Keratinocyte (primary cell): ENCODE measurements around the gene ABAT. TPM values are rescaled to one million over a fixed set of nuclear protein-coding genes. Genes with fewer than 3 reads are reported as not detected.

Experiments used
- DNase-seq: peaks from one replicate; pipeline ENCODE4 v3.0.0-alpha.2; 2011; ENCODE audit warnings: low read depth, missing footprints, low spot score
- FAIRE-seq: peaks from 2 replicates; lab custom pipeline; 2011; peaks lifted over from hg19 to GRCh38; lab: Jason Lieb, UNC
- H2AFZ ChIP-seq: 2 replicates; pipeline ENCODE4 v1.6.0; 2012; ENCODE audit warnings: low read length, control low read depth, inconsistent platforms; ENCODE audit not compliant: control insufficient read depth
- H3K27ac ChIP-seq: 2 replicates; pipeline ENCODE4 v1.5.1; 2011; ENCODE audit warnings: low read length; ENCODE audit not compliant: control insufficient read depth, insufficient read depth
- H3K27me3 ChIP-seq: 3 replicates; pipeline ENCODE4 v1.6.0; 2011; ENCODE audit warnings: low read length; ENCODE audit not compliant: control insufficient read depth, insufficient read depth; ENCODE audit errors: extremely low read depth
- H3K36me3 ChIP-seq, 2 experiments: 2 replicates in 1 of 2; 3 replicates in 1 of 2; pipeline ENCODE4 v1.5.1; 2011; ENCODE audit warnings: low read length in 2 of 2, mild to moderate bottlenecking in 1 of 2; ENCODE audit not compliant: control insufficient read depth in 2 of 2, insufficient read depth in 2 of 2; ENCODE audit errors: extremely low read depth in 1 of 2
- H3K4me1 ChIP-seq: 3 replicates; pipeline ENCODE4 v1.5.1; 2011; ENCODE audit warnings: low read length; ENCODE audit not compliant: control insufficient read depth, insufficient read depth; ENCODE audit errors: extremely low read depth
- H3K4me2 ChIP-seq: 3 replicates; pipeline ENCODE4 v1.6.0; 2011; ENCODE audit warnings: low read depth, low read length; ENCODE audit not compliant: control insufficient read depth, insufficient read depth; ENCODE audit errors: extremely low read depth
- H3K4me3 ChIP-seq, 3 experiments: fragments of 200-600 bp in 1 of 3; sonication (generic) in 1 of 3; 2 replicates in 2 of 3; 3 replicates in 1 of 3; pipeline ENCODE4 v1.5.1; 2011 to 2016; ENCODE audit warnings: low read length in 3 of 3, mild to moderate bottlenecking in 3 of 3, control low read depth in 2 of 3, inconsistent platforms in 1 of 3, low read depth in 1 of 3, mixed read lengths in 1 of 3, mixed run types in 1 of 3, moderate library complexity in 1 of 3; ENCODE audit not compliant: control insufficient read depth in 2 of 3, insufficient read depth in 2 of 3; ENCODE audit errors: extremely low read depth in 1 of 3
- H3K79me2 ChIP-seq: 2 replicates; pipeline ENCODE4 v1.6.0; 2012; ENCODE audit warnings: low read length; ENCODE audit not compliant: control insufficient read depth, insufficient read depth
- H3K9ac ChIP-seq: 3 replicates; pipeline ENCODE4 v1.6.0; 2011; ENCODE audit warnings: low read length; ENCODE audit not compliant: control insufficient read depth, insufficient read depth; ENCODE audit errors: extremely low read depth
- H3K9me1 ChIP-seq: 3 replicates; pipeline ENCODE4 v1.6.0; 2011; ENCODE audit warnings: low read length; ENCODE audit not compliant: control insufficient read depth, insufficient read depth; ENCODE audit errors: extremely low read depth
- H3K9me3 ChIP-seq: 2 replicates; pipeline ENCODE4 v1.5.1; 2012; ENCODE audit warnings: low read depth, low read length; ENCODE audit not compliant: control insufficient read depth
- H4K20me1 ChIP-seq: 3 replicates; pipeline ENCODE4 v1.6.0; 2011; ENCODE audit warnings: low read length; ENCODE audit not compliant: control insufficient read depth, insufficient read depth; ENCODE audit errors: extremely low read depth
- CTCF ChIP-seq, 3 experiments: IDR thresholded peaks in 1 of 3; conservative IDR thresholded peaks in 1 of 3; optimal IDR thresholded peaks in 1 of 3; 2 replicates in 2 of 3; 3 replicates in 1 of 3; pipeline versions ENCODE3 to v1.5.1; 2011; ENCODE audit warnings: low read length in 3 of 3, mild to moderate bottlenecking in 3 of 3, moderate library complexity in 2 of 3, control low read depth in 1 of 3, inconsistent platforms in 1 of 3; ENCODE audit not compliant: insufficient read depth in 2 of 3; ENCODE audit errors: extremely low read depth in 1 of 3
- EZH2 ChIP-seq: IDR thresholded peaks from one replicate; pipeline ENCODE4 v1.6.1; 2012; ENCODE audit warnings: inconsistent platforms, mild to moderate bottlenecking, low read length, moderate library complexity
- dilution Hi-C: fragments of 300-500 bp; cut with MboI; formaldehyde crosslinking; loops from one replicate; pipeline ENCODE4 v1.7.0; 2020; ENCODE audit warnings: low sequenced_read_pairs; ENCODE audit not compliant: extremely low pct_ligation_motif_present
- polyA plus RNA-seq, 5 experiments: library from polyadenylated mRNA; depleted of rRNA in 3 of 5; stranded (reverse) in 3 of 5; stranded (forward) in 1 of 5; unstranded in 1 of 5; fragments of >200 nt; gene quantifications; 1 replicate in 1 of 5; 2 replicates in 3 of 5; 3 replicates in 1 of 5; pipeline versions ENCODE4 v1.2.1 to v1.2.3, GENCODE V29; 2011 to 2012; ENCODE audit warnings: missing spikeins in 2 of 5, low read depth in 1 of 5, low replicate concordance in 1 of 5

The ABAT gene
- polyA plus RNA-seq, 1 donor (not counting 4 experiments of a cell fraction or from before 2014, with no cell fraction given), result 13.7 TPM

DNA sequence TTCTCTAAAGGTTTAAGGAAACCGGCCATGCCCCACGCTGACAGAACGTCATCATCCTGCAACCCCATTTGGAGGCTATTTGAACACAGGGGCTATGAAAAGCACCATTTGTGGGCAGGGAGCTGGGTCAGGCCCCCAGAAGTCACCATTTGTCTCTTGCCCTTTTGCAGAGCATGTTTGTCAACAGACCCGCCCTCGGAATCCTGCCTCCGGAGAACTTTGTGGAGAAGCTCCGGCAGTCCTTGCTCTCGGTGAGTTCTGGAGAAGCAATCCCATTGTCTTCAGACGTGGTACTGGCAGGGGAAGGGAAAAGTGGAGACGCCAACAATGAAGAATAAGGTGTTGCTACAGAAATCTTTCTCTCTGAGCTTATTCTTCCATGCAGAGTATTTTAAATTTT, 89.5 kb downstream of the ABAT start:
- no peak overlapping the region for H3K9ac ChIP-seq
- H4K20me1 ChIP-seq, result no peaks in the 10 kb centered on the region
- DNase-seq (no peak), FAIRE-seq (no peak)
- H3K4me2 ChIP-seq, result no peak overlapping the region
- H3K27ac ChIP-seq, result no peak overlapping the region
- H3K9me3 ChIP-seq, result no peaks in the 10 kb centered on the region
- dilution Hi-C loops, result no loop called here
- H3K4me1 ChIP-seq, result no peaks in the 10 kb centered on the region
- no peaks in the 10 kb centered on the region for H3K9me1 ChIP-seq
- no peaks in the 10 kb centered on the region for H3K79me2 ChIP-seq
- no peak overlapping the region for H2AFZ ChIP-seq
- no peaks in the 10 kb centered on the region for H3K27me3 ChIP-seq
- TF ChIP-seq CTCF (optimal IDR thresholded peaks at IDR 0.05 in 1 of 3, IDR thresholded peaks at IDR 0.05 in 1 of 3, conservative IDR thresholded peaks at IDR 0.05 in 1 of 3; ENCODE audit: extremely low read depth in 1 of 3, insufficient read depth in 2 of 3, low read length in 3 of 3) (no peak), EZH2 (no peak)
- H3K4me3 ChIP-seq, result no peak overlapping the region
- H3K36me3 ChIP-seq, result peaks cover 0 to 6% of the 10 kb centered on the region in 2 experiments

- H3K27me3 ChIP-seq, result no peaks in the 10 kb centered on the region
- no peak for DNase-seq
- no peak overlapping the region for H3K4me3 ChIP-seq
- H3K79me2 ChIP-seq, result no peaks in the 10 kb centered on the region
- no peak for TF ChIP-seq EZH2
- TF ChIP-seq CTCF (optimal IDR thresholded peaks at IDR 0.05 in 1 of 3, IDR thresholded peaks at IDR 0.05 in 1 of 3, conservative IDR thresholded peaks at IDR 0.05 in 1 of 3; ENCODE audit: extremely low read depth in 1 of 3, insufficient read depth in 2 of 3, low read length in 3 of 3), result no peak
- no peak overlapping the region for H2AFZ ChIP-seq
- no peak for FAIRE-seq
- no peaks in the 10 kb centered on the region for H4K20me1 ChIP-seq
- no peaks in the 10 kb centered on the region for H3K9me1 ChIP-seq
- H3K4me2 ChIP-seq, result no peak overlapping the region
- H3K36me3 ChIP-seq, result peaks cover 0 to 8% of the 10 kb centered on the region in 2 experiments
- dilution Hi-C loops, result no loop called here
- H3K9ac ChIP-seq, result no peak overlapping the region
- no peaks in the 10 kb centered on the region for H3K9me3 ChIP-seq
- no peak overlapping the region for H3K27ac ChIP-seq
- no peaks in the 10 kb centered on the region for H3K4me1 ChIP-seq
Measured at GRCh38 chr16:8764525-8765250, 90.3 kb downstream of the ABAT start.
